Measurements from ENCODE around the gene ACSL1. TPM values are rescaled to one million over a fixed set of nuclear protein-coding genes. Genes with fewer than 3 reads are reported as not detected.

The ACSL1 gene
- total and polyA plus RNA-seq, 2 experiments from 2014 or later = 15.4 to 16.8 TPM

- no peak for TF ChIP-seq EZH2phosphoT487 (IDR thresholded peaks at IDR 0.05; ENCODE audit: insufficient read depth, low read depth)
- TF ChIP-seq EZH2 (IDR thresholded peaks at IDR 0.05; ENCODE audit: insufficient read depth, poor library complexity, severe bottlenecking) = no peak
- H3K79me2 ChIP-seq (ENCODE audit: insufficient read depth) = peaks cover 59% of the 10 kb centered on the region
Measured at GRCh38 chr4:184823014-184823413, 2.8 kb downstream of the ACSL1 start.

GRCh38 chr4:184822356-184822755 lies 3.4 kb downstream of the ACSL1 start:
- Histone ChIP-seq H3K36me3 (ENCODE audit: low read depth) (no peaks in the 10 kb centered on the region), H3K4me3 (no peak overlapping the region), H2AFZ (no peak overlapping the region), H3F3A (ENCODE audit: insufficient read depth) (no peaks in the 10 kb centered on the region), H3K9me2 (ENCODE audit: insufficient read depth) (no peaks in the 10 kb centered on the region), H3K79me2 (ENCODE audit: insufficient read depth) (peaks cover 59% of the 10 kb centered on the region), H3K27ac (no peak overlapping the region), H3K9me3 (ENCODE audit: low read depth) (no peaks in the 10 kb centered on the region), H3K27me3 (replicated peaks; ENCODE audit: insufficient read depth) (no peaks in the 10 kb centered on the region; the same call in 1 of the 2 replicates), H3K4me2 (ENCODE audit: unreplicated experiment) (no peak overlapping the region), H4K20me1 (ENCODE audit: insufficient read depth) (no peaks in the 10 kb centered on the region), H3K9ac (no peak overlapping the region), H3K4me1 (ENCODE audit: insufficient read depth) (no peaks in the 10 kb centered on the region)
- 97% methylated on average over 9 of the region's 9 CpGs for WGBS, 2 experiments (ENCODE audit: low coverage in 1 of 2, low lambda C conversion rate in 2 of 2, missing lambda C conversion rate in 2 of 2)
- TF ChIP-seq EZH2 (IDR thresholded peaks at IDR 0.05; ENCODE audit: insufficient read depth, poor library complexity, severe bottlenecking) (no peak), EZH2phosphoT487 (IDR thresholded peaks at IDR 0.05; ENCODE audit: insufficient read depth, low read depth) (no peak)
- no peak for DNase-seq
- in situ Hi-C loops (cut with MboI) = no loop called here

More at GRCh38 chr4:184823014-184823413, 2.8 kb downstream of the ACSL1 start:
- Histone ChIP-seq H3K4me1 (ENCODE audit: insufficient read depth) (no peaks in the 10 kb centered on the region), H2AFZ (no peak overlapping the region), H3K9me2 (ENCODE audit: insufficient read depth) (no peaks in the 10 kb centered on the region), H3K9ac (no peak overlapping the region), H3K4me3 (no peak overlapping the region), H3K4me2 (ENCODE audit: unreplicated experiment) (no peak overlapping the region), H3F3A (ENCODE audit: insufficient read depth) (no peaks in the 10 kb centered on the region), H3K27ac (no peak overlapping the region), H3K9me3 (ENCODE audit: low read depth) (no peaks in the 10 kb centered on the region), H3K27me3 (replicated peaks; ENCODE audit: insufficient read depth) (no peaks in the 10 kb centered on the region; the same call in 1 of the 2 replicates), H3K36me3 (ENCODE audit: low read depth) (no peaks in the 10 kb centered on the region), H4K20me1 (ENCODE audit: insufficient read depth) (no peaks in the 10 kb centered on the region)
- DNase-seq = no peak
- in situ Hi-C loops (cut with MboI) = no loop called here
- WGBS, 2 experiments (ENCODE audit: low coverage in 1 of 2, low lambda C conversion rate in 2 of 2, missing lambda C conversion rate in 2 of 2) = 98% methylated on average over 2 of the region's 2 CpGs

DNA sequence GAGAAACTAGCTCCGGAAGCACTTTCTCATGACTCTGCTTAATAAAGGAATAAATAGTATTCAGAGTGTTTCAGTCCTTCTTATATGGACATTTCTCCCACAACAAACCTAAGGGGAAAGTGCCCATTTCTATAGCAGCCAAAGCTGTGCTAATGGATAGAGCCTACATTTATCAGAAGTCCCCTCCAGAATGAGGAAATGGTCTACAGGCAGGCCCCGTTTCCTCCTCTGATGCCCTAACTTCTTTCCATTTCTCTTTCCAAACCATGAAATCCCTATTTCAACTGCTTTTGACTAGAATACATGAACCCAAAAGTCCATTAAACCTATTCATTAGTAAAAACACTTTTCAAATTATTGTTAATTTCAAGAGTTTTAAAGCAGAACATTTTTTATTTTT lies 4.5 kb downstream of the ACSL1 start:
- Histone ChIP-seq H3K79me2 (ENCODE audit: insufficient read depth) (peaks cover 59% of the 10 kb centered on the region), H3F3A (ENCODE audit: insufficient read depth) (no peaks in the 10 kb centered on the region), H3K4me1 (ENCODE audit: insufficient read depth) (no peaks in the 10 kb centered on the region), H3K27me3 (replicated peaks; ENCODE audit: insufficient read depth) (no peaks in the 10 kb centered on the region), H3K9me2 (ENCODE audit: insufficient read depth) (no peaks in the 10 kb centered on the region), H3K9me3 (ENCODE audit: low read depth) (no peaks in the 10 kb centered on the region), H2AFZ (no peak overlapping the region), H4K20me1 (ENCODE audit: insufficient read depth) (no peaks in the 10 kb centered on the region), H3K36me3 (ENCODE audit: low read depth) (no peaks in the 10 kb centered on the region), H3K27ac (no peak overlapping the region), H3K4me2 (ENCODE audit: unreplicated experiment) (no peak overlapping the region), H3K9ac (no peak overlapping the region), H3K4me3 (no peak overlapping the region)
- no peak for TF ChIP-seq EZH2phosphoT487 (IDR thresholded peaks at IDR 0.05; ENCODE audit: insufficient read depth, low read depth)
- TF ChIP-seq EZH2 (IDR thresholded peaks at IDR 0.05; ENCODE audit: insufficient read depth, poor library complexity, severe bottlenecking) = no peak
- no peak for DNase-seq
- WGBS, 2 experiments (ENCODE audit: low coverage in 1 of 2, low lambda C conversion rate in 2 of 2, missing lambda C conversion rate in 2 of 2) = 80 to 84% methylated on average over 2 of the region's 2 CpGs
- in situ Hi-C loops (cut with MboI) = no loop called here

GRCh38 chr4:184819786-184820185 lies 6.0 kb downstream of the ACSL1 start:
- Histone ChIP-seq H3K36me3 (ENCODE audit: low read depth) (no peaks in the 10 kb centered on the region), H3K4me1 (ENCODE audit: insufficient read depth) (peaks cover 7% of the 10 kb centered on the region), H3F3A (ENCODE audit: insufficient read depth) (no peaks in the 10 kb centered on the region), H4K20me1 (ENCODE audit: insufficient read depth) (no peaks in the 10 kb centered on the region), H2AFZ (no peak overlapping the region), H3K27me3 (replicated peaks; ENCODE audit: insufficient read depth) (no peaks in the 10 kb centered on the region), H3K79me2 (ENCODE audit: insufficient read depth) (peaks cover 64% of the 10 kb centered on the region), H3K27ac (no peak overlapping the region), H3K9me2 (ENCODE audit: insufficient read depth) (no peaks in the 10 kb centered on the region), H3K9ac (no peak overlapping the region), H3K4me2 (ENCODE audit: unreplicated experiment) (no peak overlapping the region), H3K9me3 (ENCODE audit: low read depth) (no peaks in the 10 kb centered on the region), H3K4me3 (no peak overlapping the region)
- no peak for TF ChIP-seq EZH2 (IDR thresholded peaks at IDR 0.05; ENCODE audit: insufficient read depth, poor library complexity, severe bottlenecking)
- no peak for DNase-seq
- in situ Hi-C loops (cut with MboI) = no loop called here
- 84 to 93% methylated on average over 5 to 6 of the region's 6 CpGs for WGBS, 2 experiments (ENCODE audit: low coverage in 1 of 2, low lambda C conversion rate in 2 of 2, missing lambda C conversion rate in 2 of 2)

DNA sequence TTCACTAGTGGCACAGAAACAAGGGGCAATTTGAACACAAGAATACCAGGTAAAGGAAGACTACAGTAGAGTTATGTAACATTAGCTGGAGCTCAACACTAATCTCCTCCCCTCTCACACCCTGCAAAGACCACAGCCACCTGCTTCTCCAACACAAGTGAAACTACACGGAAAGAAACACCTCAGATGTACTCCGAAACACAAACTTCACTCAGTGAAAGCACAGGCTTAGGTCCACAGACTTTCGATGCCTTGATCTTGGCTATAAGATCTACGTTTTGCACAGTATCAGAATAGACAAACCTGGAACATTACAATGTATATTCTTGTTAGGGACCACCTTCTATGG lies 7.6 kb downstream of the ACSL1 start:
- H3K79me2 ChIP-seq (ENCODE audit: insufficient read depth) = peaks cover 48% of the 10 kb centered on the region
- DNase-seq = no peak
- no peaks in the 10 kb centered on the region for H3F3A ChIP-seq (ENCODE audit: insufficient read depth)
- H3K27me3 ChIP-seq (replicated peaks; ENCODE audit: insufficient read depth) = no peaks in the 10 kb centered on the region
- H4K20me1 ChIP-seq (ENCODE audit: insufficient read depth) = no peaks in the 10 kb centered on the region
- in situ Hi-C loops (cut with MboI) = no loop called here
- no peaks in the 10 kb centered on the region for H3K36me3 ChIP-seq (ENCODE audit: low read depth)
- no peaks in the 10 kb centered on the region for H3K9me3 ChIP-seq (ENCODE audit: low read depth)
- no peak overlapping the region for H3K4me3 ChIP-seq
- H3K4me2 ChIP-seq (ENCODE audit: unreplicated experiment) = no peak overlapping the region
- WGBS, 2 experiments (ENCODE audit: low coverage in 1 of 2, low lambda C conversion rate in 2 of 2, missing lambda C conversion rate in 2 of 2) = 94 to 99% methylated on average over 4 of the region's 4 CpGs
- no peak overlapping the region for H3K27ac ChIP-seq
- H3K9me2 ChIP-seq (ENCODE audit: insufficient read depth) = no peaks in the 10 kb centered on the region
- H3K4me1 ChIP-seq (ENCODE audit: insufficient read depth) = peaks cover 10% of the 10 kb centered on the region
- no peak overlapping the region for H2AFZ ChIP-seq
- H3K9ac ChIP-seq = no peak overlapping the region
- no peak for TF ChIP-seq EZH2phosphoT487 (IDR thresholded peaks at IDR 0.05; ENCODE audit: insufficient read depth, low read depth)
- TF ChIP-seq EZH2 (IDR thresholded peaks at IDR 0.05; ENCODE audit: insufficient read depth, poor library complexity, severe bottlenecking) = no peak
